Liver (tissue), 3 donors: Measurements from ENCODE around the gene BATF.

Source experiments
- ATF3 ChIP-seq: IDR thresholded peaks from 2 replicates; pipeline ENCODE4 v1.6.1; 2016; ENCODE audit warnings: antibody characterized with exemption
- CTCF ChIP-seq: fragments of 150-350 bp; IDR thresholded peaks from 2 replicates; pipeline ENCODE4 v1.5.1; 2017; ENCODE audit warnings: improper control_type of control experiment, low read depth, low read length; ENCODE audit not compliant: missing input control
- EGR1 ChIP-seq, 2 donors: IDR thresholded peaks; 2 replicates each; pipeline ENCODE4 v1.6.1; 2016 to 2018; ENCODE audit warnings: antibody characterized with exemption in 2 of 2, low read depth in 2 of 2
- MAX ChIP-seq: IDR thresholded peaks from 2 replicates; pipeline ENCODE4 v1.6.1; 2016; ENCODE audit warnings: antibody characterized with exemption
- RAD21 ChIP-seq, 2 donors: IDR thresholded peaks; 2 replicates each; pipeline ENCODE4 v1.6.1; 2016; ENCODE audit warnings: antibody characterized with exemption in 2 of 2, mild to moderate bottlenecking in 2 of 2
- TAF1 ChIP-seq: conservative IDR thresholded peaks from 2 replicates; pipeline ENCODE4 v1.6.1; 2016; ENCODE audit warnings: antibody characterized with exemption, mild to moderate bottlenecking
- donor health status: healthy.
- donor health status: healthy.

GRCh38 chr14:75531256-75531655, 9.0 kb downstream of the BATF start:
- no peak for TF ChIP-seq MAX
- TF ChIP-seq CTCF = no peak
- no peak for TF ChIP-seq TAF1
- TF ChIP-seq RAD21 (IDR thresholded peaks at IDR 0.05) = no peak
- TF ChIP-seq ATF3 = no peak
- TF ChIP-seq EGR1 (IDR thresholded peaks at IDR 0.05; ENCODE audit: low read depth in 2 of 2) = no peak
